CD4-positive, alpha-beta T cell (primary cell): ENCODE results near the gene OBSL1. TPM values are rescaled to one million over a fixed set of nuclear protein-coding genes. Genes with fewer than 3 reads are reported as not detected.

Experiments
- ATAC-seq: fragments of 200-7000 bp; cut with Tn5 transposase; one replicate; pipeline ENCODE4 v1.10.0; 2022; ENCODE audit warnings: mild to moderate bottlenecking; ENCODE audit not compliant: poor library complexity
- CTCF ChIA-PET: fragments of 350-600 bp; sonication (Branson Sonifier 250); formaldehyde crosslinking; loops from one replicate; lab custom pipeline; 2021; ENCODE audit warnings: antibody characterized with exemption, inconsistent platforms; lab: Charles Lee
- POLR2A ChIA-PET: fragments of 350-600 bp; sonication (Branson Sonifier 250); formaldehyde crosslinking; loops from one replicate; lab custom pipeline; 2021; ENCODE audit warnings: antibody characterized with exemption, inconsistent platforms; lab: Charles Lee
- DNase-seq, 14 experiments: peaks; one replicate each; pipeline ENCODE4 v3.0.0-alpha.2; 2013 to 2020; ENCODE audit warnings: mixed read lengths in 2 of 14
- H3K27ac ChIP-seq, 2 donors: one replicate each; pipeline versions ENCODE4 v1.5.1 to v1.7.0; 2013; ENCODE audit warnings: low read length in 2 of 2, low read depth in 1 of 2, mild to moderate bottlenecking in 1 of 2
- H3K27me3 ChIP-seq, 2 experiments: 1 replicate in 1 of 2; 2 replicates in 1 of 2; pipeline versions ENCODE4 v1.6.1 to v1.7.0; 2013; ENCODE audit warnings: low read length in 2 of 2, control low read depth in 1 of 2, mild to moderate bottlenecking in 1 of 2, moderate library complexity in 1 of 2; ENCODE audit not compliant: insufficient read depth in 2 of 2, control insufficient read depth in 1 of 2
- H3K36me3 ChIP-seq: one replicate; pipeline ENCODE4 v1.6.1; 2013; ENCODE audit warnings: low read length, control low read depth; ENCODE audit not compliant: insufficient read depth
- H3K4me1 ChIP-seq: one replicate; pipeline ENCODE4 v1.6.1; 2013; ENCODE audit warnings: low read length, control low read depth; ENCODE audit not compliant: insufficient read depth
- H3K4me3 ChIP-seq: one replicate; pipeline ENCODE4 v1.5.1; 2013; ENCODE audit warnings: mild to moderate bottlenecking, low read length, moderate library complexity
- H3K9me3 ChIP-seq, 2 experiments: 1 replicate in 1 of 2; 2 replicates in 1 of 2; pipeline versions ENCODE4 v1.6.1 to v1.7.0; 2013; ENCODE audit warnings: low read length in 2 of 2, mild to moderate bottlenecking in 2 of 2, control low read depth in 1 of 2, moderate library complexity in 1 of 2; ENCODE audit not compliant: control insufficient read depth in 1 of 2, insufficient read depth in 1 of 2
- H3K27ac Mint-ChIP-seq: one replicate; pipeline ENCODE4 v1.8.0; 2020; ENCODE audit warnings: mixed read lengths
- H3K27me3 Mint-ChIP-seq: one replicate; pipeline ENCODE4 v1.8.0; 2021; ENCODE audit warnings: mixed read lengths
- H3K36me3 Mint-ChIP-seq: one replicate; pipeline ENCODE4 v1.8.0; 2021; ENCODE audit warnings: low read depth, mixed read lengths
- H3K4me1 Mint-ChIP-seq: one replicate; pipeline ENCODE4 v1.8.0; 2021; ENCODE audit warnings: low read depth, mixed read lengths
- H3K4me3 Mint-ChIP-seq: one replicate; pipeline ENCODE4 v1.8.0; 2020; ENCODE audit warnings: mild to moderate bottlenecking, mixed read lengths
- H3K9me3 Mint-ChIP-seq: one replicate; pipeline ENCODE4 v1.8.0; 2020; ENCODE audit warnings: mixed read lengths
- intact Hi-C, 2 experiments: fragments of 100-400 bp; cut with DNase I in 1 of 2; cut with micrococcal nuclease in 1 of 2; formaldehyde crosslinking; loops; one replicate each; pipeline versions ENCODE4 v1.15.1 to v1.9.0; 2023 to 2025; cut with DNase I, micrococcal nuclease
- total RNA-seq, 174 experiments: library from RNA in 2 of 174; stranded (reverse) in 2 of 174; gene quantifications; one replicate each; pipeline ENCODE4 v1.2.3 and lab custom pipeline; 2021 to 2026
- TF ChIP-seq, protein P1 (sequence below): fragments of 200-600 bp; IDR thresholded peaks from one replicate; pipeline ENCODE4 v1.8.0; 2022; ENCODE audit warnings: antibody characterized with exemption, mild to moderate bottlenecking

Gene OBSL1
- total RNA-seq, 2 experiments from 2014 or later: 0.31 to 0.49 TPM

DNA sequence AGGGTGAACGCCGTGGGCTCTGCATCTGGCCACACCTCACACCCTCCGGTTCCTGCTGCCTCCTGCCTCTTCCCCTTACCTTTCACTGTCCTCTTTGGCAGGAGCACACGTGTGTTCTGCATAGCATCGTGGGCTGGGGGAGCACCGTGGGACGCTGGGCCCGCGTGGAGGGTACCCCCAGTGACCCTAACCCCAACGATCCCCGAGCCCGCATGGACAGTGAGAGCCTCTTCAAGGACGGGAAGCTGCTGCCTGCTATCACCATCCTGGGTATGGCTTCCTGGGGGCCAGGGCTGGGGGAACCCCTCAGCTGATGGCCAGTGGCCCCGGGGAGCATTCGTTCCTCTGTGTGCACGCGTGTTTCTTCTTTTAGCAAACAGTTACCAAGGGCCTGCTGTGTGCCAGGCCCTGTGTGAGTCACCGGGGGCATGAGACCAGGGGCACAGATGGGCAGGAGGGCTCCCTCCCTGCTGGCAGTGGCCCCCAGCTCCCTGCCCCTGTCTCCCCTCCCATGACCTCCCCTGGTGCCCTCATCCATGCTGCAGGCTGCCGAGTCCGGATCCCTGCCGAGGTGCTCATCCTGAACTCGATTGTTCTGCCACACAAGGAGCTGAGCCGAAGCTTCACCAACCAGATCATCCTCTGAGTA is 65.1 kb downstream of the OBSL1 start:
- DNase-seq (no peak), ATAC-seq (no peak)
- TF ChIP-seq, protein P1, sequence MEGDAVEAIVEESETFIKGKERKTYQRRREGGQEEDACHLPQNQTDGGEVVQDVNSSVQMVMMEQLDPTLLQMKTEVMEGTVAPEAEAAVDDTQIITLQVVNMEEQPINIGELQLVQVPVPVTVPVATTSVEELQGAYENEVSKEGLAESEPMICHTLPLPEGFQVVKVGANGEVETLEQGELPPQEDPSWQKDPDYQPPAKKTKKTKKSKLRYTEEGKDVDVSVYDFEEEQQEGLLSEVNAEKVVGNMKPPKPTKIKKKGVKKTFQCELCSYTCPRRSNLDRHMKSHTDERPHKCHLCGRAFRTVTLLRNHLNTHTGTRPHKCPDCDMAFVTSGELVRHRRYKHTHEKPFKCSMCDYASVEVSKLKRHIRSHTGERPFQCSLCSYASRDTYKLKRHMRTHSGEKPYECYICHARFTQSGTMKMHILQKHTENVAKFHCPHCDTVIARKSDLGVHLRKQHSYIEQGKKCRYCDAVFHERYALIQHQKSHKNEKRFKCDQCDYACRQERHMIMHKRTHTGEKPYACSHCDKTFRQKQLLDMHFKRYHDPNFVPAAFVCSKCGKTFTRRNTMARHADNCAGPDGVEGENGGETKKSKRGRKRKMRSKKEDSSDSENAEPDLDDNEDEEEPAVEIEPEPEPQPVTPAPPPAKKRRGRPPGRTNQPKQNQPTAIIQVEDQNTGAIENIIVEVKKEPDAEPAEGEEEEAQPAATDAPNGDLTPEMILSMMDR: no peak
- Histone ChIP-seq H3K4me1 (peaks cover 19% of the 10 kb centered on the region), H3K36me3 (peaks cover 37% of the 10 kb centered on the region), H3K27ac (no peak overlapping the region), H3K27me3 (peaks cover 19 to 24% of the 10 kb centered on the region in 2 experiments), H3K4me3 (no peak overlapping the region), H3K9me3 (peaks cover 0 to 13% of the 10 kb centered on the region in 2 experiments)
- peaks cover 13% of the 10 kb centered on the region for H3K4me1 Mint-ChIP-seq
- H3K9me3 Mint-ChIP-seq: no peaks in the 10 kb centered on the region
- H3K4me3 Mint-ChIP-seq: no peak overlapping the region
- H3K27ac Mint-ChIP-seq: no peak overlapping the region
- ChIA-PET POLR2A (no interaction called here), CTCF (no interaction called here)
- H3K36me3 Mint-ChIP-seq: peaks cover 54% of the 10 kb centered on the region
- H3K27me3 Mint-ChIP-seq: peaks cover 34% of the 10 kb centered on the region
- intact Hi-C loops: no loop called here

DNA sequence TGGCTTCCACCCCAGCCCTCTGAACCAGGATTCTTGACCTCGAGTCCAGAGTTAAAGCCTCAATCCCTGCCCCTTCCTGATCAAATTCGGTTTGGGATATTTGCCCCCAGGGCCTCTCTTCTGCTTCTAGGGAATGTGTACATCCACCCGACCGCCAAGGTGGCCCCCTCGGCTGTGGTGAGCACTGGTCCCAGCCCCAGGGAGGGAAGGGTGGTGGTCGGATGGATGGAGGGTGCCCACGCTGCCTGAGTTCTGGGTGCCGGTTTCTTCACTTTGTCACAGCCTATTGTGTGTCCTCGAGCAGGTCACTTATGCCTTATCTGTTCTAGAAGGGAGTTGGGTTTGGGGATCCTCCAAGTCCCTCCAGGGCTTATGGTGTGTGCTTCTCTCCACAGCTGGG is 65.8 kb downstream of the OBSL1 start:
- no peak for ATAC-seq
- Histone ChIP-seq H3K9me3 (peaks cover 0 to 6% of the 10 kb centered on the region in 2 experiments), H3K36me3 (peaks cover 37% of the 10 kb centered on the region), H3K27me3 (peaks cover 12 to 17% of the 10 kb centered on the region in 2 experiments), H3K4me1 (peaks cover 19% of the 10 kb centered on the region), H3K27ac (no peak overlapping the region), H3K4me3 (no peak overlapping the region)
- H3K27ac Mint-ChIP-seq: no peak overlapping the region
- CTCF ChIA-PET: no interaction called here
- H3K4me1 Mint-ChIP-seq: peaks cover 13% of the 10 kb centered on the region
- H3K9me3 Mint-ChIP-seq: no peaks in the 10 kb centered on the region
- POLR2A ChIA-PET: no interaction called here
- intact Hi-C loops: no loop called here
- H3K36me3 Mint-ChIP-seq: peaks cover 54% of the 10 kb centered on the region
- no peak for DNase-seq
- TF ChIP-seq, protein P1: no peak
- no peak overlapping the region for H3K4me3 Mint-ChIP-seq
- peaks cover 27% of the 10 kb centered on the region for H3K27me3 Mint-ChIP-seq

DNA sequence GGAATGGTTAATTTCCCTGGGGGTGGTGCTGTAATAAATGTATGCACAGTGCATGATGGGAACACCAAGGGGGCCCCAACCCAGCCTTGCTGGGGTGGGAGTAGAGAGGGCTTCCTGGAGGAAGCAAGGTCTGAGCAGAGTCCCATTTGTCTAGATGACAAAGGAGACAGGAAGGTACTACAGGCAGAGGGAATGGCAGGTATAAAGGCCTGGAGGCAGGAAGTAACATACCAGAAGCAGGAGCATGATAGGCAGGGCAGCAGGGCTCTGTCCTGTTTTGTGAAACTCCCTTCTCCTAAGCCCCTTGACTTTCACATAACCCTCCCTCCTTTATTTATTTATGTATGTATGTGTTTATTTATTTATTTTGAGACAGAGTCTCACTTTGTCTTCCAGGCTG is 68.7 kb downstream of the OBSL1 start:
- no peak overlapping the region for H3K4me3 ChIP-seq
- H3K27me3 Mint-ChIP-seq: peaks cover 14% of the 10 kb centered on the region
- peaks cover 57% of the 10 kb centered on the region for H3K36me3 Mint-ChIP-seq
- no peaks in the 10 kb centered on the region for H3K9me3 Mint-ChIP-seq
- H3K36me3 ChIP-seq: peaks cover 37% of the 10 kb centered on the region
- ChIA-PET CTCF (no interaction called here), POLR2A (no interaction called here)
- no peak overlapping the region for H3K27ac ChIP-seq
- no peak overlapping the region for H3K4me3 Mint-ChIP-seq
- peaks cover 23% of the 10 kb centered on the region for H3K4me1 ChIP-seq
- H3K9me3 ChIP-seq: no peaks in the 10 kb centered on the region
- TF ChIP-seq, protein P1: no peak
- H3K27me3 ChIP-seq: peaks cover 1 to 3% of the 10 kb centered on the region in 2 experiments
- ATAC-seq (no peak), DNase-seq (no peak)
- H3K4me1 Mint-ChIP-seq: peaks cover 26% of the 10 kb centered on the region
- H3K27ac Mint-ChIP-seq: no peak overlapping the region
- intact Hi-C loops: loop anchor here in 1 of 2 experiments (5.0 kb wide), 2 partner anchors 60 to 90 kb away; no protein-coding TSS in a partner anchor
